A549 (cell line): ENCODE data around the gene ONECUT3.

Experiments
- BCL3 ChIP-seq: fragments of >200 bp; sonication (Bioruptor Twin); formaldehyde crosslinking; IDR thresholded peaks from 3 replicates; pipeline ENCODE4 v1.6.1; 2016
- CTCF ChIP-seq: fragments of >200 bp; sonication (Bioruptor Twin); formaldehyde crosslinking; IDR thresholded peaks from 3 replicates; pipeline ENCODE4 v1.5.1; 2016
- EP300 ChIP-seq, 2 experiments: fragments of >200 bp; sonication (Bioruptor Twin); formaldehyde crosslinking; IDR thresholded peaks; 2 replicates in 1 of 2; 3 replicates in 1 of 2; pipeline ENCODE4 v1.6.1; 2016 to 2017
- MAFK ChIP-seq: fragments of 450-650 bp; IDR thresholded peaks from 2 replicates; pipeline ENCODE4 v1.6.1; 2014; ENCODE audit not compliant: partially characterized antibody
- MAZ ChIP-seq: fragments of 150-350 bp; IDR thresholded peaks from 2 replicates; pipeline ENCODE4 v1.6.1; 2014; ENCODE audit warnings: antibody characterized with exemption, low read depth, low read length, borderline replicate concordance
- NPAS2 ChIP-seq: fragments of 250-450 bp; sonication (Bioruptor Pico); IDR thresholded peaks from 2 replicates; pipeline ENCODE4 v1.8.0; 2022; ENCODE audit warnings: mild to moderate bottlenecking, moderate library complexity, borderline replicate concordance
- POLR2A ChIP-seq: IDR thresholded peaks from 2 replicates; pipeline ENCODE4 v1.6.1; 2012; ENCODE audit warnings: mild to moderate bottlenecking, low read length
- ZFP36 ChIP-seq: fragments of 450-650 bp; IDR thresholded peaks from 2 replicates; pipeline ENCODE4 v1.6.1; 2014; ENCODE audit warnings: borderline replicate concordance; ENCODE audit not compliant: partially characterized antibody

GRCh38 chr19:1822210-1822609 is 68.9 kb downstream of the ONECUT3 start:
- TF ChIP-seq NPAS2 (CRISPR knock-in tag) (no peak), CTCF (no peak), ZFP36 (no peak), POLR2A (no peak), MAFK (no peak), EP300 (IDR thresholded peaks at IDR 0.05) (no peak), BCL3 (no peak), MAZ (no peak)
